ENCODE results near the gene UBE2S.

DNA sequence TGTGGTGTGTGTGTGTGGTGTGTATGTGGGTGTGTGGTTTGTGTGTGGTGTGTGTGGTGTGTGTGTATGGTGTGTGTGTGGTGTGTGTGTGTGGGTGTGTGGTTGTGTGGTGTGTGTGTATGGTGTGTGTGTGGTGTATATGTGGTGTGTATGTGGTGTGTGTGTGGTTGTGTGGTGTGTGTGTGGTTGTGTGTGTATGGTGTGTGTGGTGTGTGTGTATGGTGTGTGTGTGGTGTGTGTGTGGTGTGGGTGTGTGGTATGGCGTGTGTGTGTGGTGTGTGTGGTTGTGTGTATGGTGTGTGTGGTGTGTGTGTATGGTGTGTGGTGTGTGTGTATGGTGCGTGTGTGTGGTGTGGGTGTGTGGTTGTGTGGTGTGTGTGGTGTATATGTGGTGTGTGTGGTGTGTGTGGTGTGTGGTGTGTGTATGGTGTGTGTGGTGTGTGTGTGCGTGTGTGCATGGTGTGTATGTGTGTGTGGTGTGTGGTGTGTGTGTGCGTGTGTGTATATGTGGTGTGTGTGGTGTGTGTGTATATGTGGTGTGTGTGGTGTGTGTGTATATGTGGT, 26.9 kb upstream of the UBE2S start:
- TF ChIP-seq SUZ12 (IDR thresholded peaks at IDR 0.05; ENCODE audit: extremely low read depth, insufficient read depth, insufficient read length), result no peak
- TF ChIP-seq YY1 (IDR thresholded peaks at IDR 0.05; ENCODE audit: insufficient read depth, insufficient read length), result no peak
- TF ChIP-seq ZNF274 (IDR thresholded peaks at IDR 0.05; ENCODE audit: low read depth, low read length), result no peak

Data from NT2/D1 (cell line).